ENCODE measurements around the gene IKBKE. TPM values are rescaled to one million over a fixed set of nuclear protein-coding genes. Genes with fewer than 3 reads are reported as not detected.
A peak's percentile ranks its signal among the peaks of the same experiment; 100 is the strongest.

Gene IKBKE
- total RNA-seq, 1 donor from 2014 or later = 15.6 TPM

- H3K4me3 ChIP-seq (ENCODE audit: low read depth, low read length) = no peak overlapping the region
- DNase-seq (ENCODE audit: low read depth) = no peak
- no peak for TF ChIP-seq CTCF (conservative IDR thresholded peaks at IDR 0.05; ENCODE audit: low read depth, low read length)
Measured at GRCh38 chr1:206460836-206461426, 9.3 kb upstream of the IKBKE start.

GRCh38 chr1:206461602-206462455 is 8.4 kb upstream of the IKBKE start:
- no peak for DNase-seq (ENCODE audit: low read depth)
- H3K4me3 ChIP-seq (ENCODE audit: low read depth, low read length) = no peak overlapping the region
- TF ChIP-seq CTCF (conservative IDR thresholded peaks at IDR 0.05; ENCODE audit: low read depth, low read length) = peak; percentile 90

- no peak for TF ChIP-seq CTCF (conservative IDR thresholded peaks at IDR 0.05; ENCODE audit: low read depth, low read length)
- no peak for DNase-seq (ENCODE audit: low read depth)
- no peak overlapping the region for H3K4me3 ChIP-seq (ENCODE audit: low read depth, low read length)
Measured at GRCh38 chr1:206463137-206463536, 7.1 kb upstream of the IKBKE start.

- DNase-seq (ENCODE audit: low read depth) = no peak
- H3K4me3 ChIP-seq (ENCODE audit: low read depth, low read length) = no peak overlapping the region
- TF ChIP-seq CTCF (conservative IDR thresholded peaks at IDR 0.05; ENCODE audit: low read depth, low read length) = no peak
Measured at GRCh38 chr1:206463911-206464310, 6.4 kb upstream of the IKBKE start.

GRCh38 chr1:206464456-206464964 is 5.8 kb upstream of the IKBKE start:
- peak; percentile 65 for DNase-seq (ENCODE audit: low read depth)
- no peak overlapping the region for H3K4me3 ChIP-seq (ENCODE audit: low read depth, low read length)
- TF ChIP-seq CTCF (conservative IDR thresholded peaks at IDR 0.05; ENCODE audit: low read depth, low read length) = no peak

- H3K4me3 ChIP-seq (ENCODE audit: low read depth, low read length) = no peak overlapping the region
- no peak for TF ChIP-seq CTCF (conservative IDR thresholded peaks at IDR 0.05; ENCODE audit: low read depth, low read length)
- no peak for DNase-seq (ENCODE audit: low read depth)
Measured at GRCh38 chr1:206465951-206466350, 4.3 kb upstream of the IKBKE start.

Data from epithelial cell of proximal tubule (primary cell).